Panc1 (cell line): ENCODE data around the gene MYLK3. TPM values are rescaled to one million over a fixed set of nuclear protein-coding genes. Genes with fewer than 3 reads are reported as not detected.

Experiments
- ATAC-seq: fragments of 200-7000 bp; cut with Tn5 transposase; 2 replicates; pipeline ENCODE4 v1.9.1; 2020; ENCODE audit warnings: mild to moderate bottlenecking, moderate library complexity
- BruUV-seq: library from RNA; stranded (reverse); fragments of 400-500 nt; replicated peaks from 2 replicates; lab custom pipeline; 2021; lab: Mats Ljungman, UMichigan
- CTCF ChIA-PET: fragments of 300-600 bp; sonication (Branson Sonifier 250); formaldehyde crosslinking; loops from one replicate; lab custom pipeline; 2022; ENCODE audit warnings: antibody characterized with exemption; lab: Charles Lee
- POLR2A ChIA-PET: fragments of 300-600 bp; sonication (Branson Sonifier 250); formaldehyde crosslinking; loops from one replicate; lab custom pipeline; 2022; ENCODE audit warnings: antibody characterized with exemption; lab: Charles Lee
- DNase-seq: peaks from one replicate; pipeline ENCODE4 v3.0.0-alpha.2; 2010; ENCODE audit warnings: low read depth, low spot score
- H3K27ac ChIP-seq: 2 replicates; pipeline ENCODE4 v1.5.1; 2011; ENCODE audit warnings: mild to moderate bottlenecking, low read length, inconsistent platforms
- H3K27me3 ChIP-seq: fragments of 200-500 bp; sonication (Bioruptor generic); 2 replicates; pipeline ENCODE4 v1.6.0; 2014; ENCODE audit warnings: low read length, inconsistent platforms; ENCODE audit not compliant: control insufficient read depth, insufficient read depth
- H3K36me3 ChIP-seq: fragments of 200-500 bp; sonication (Bioruptor generic); 2 replicates; pipeline ENCODE4 v1.5.1; 2014; ENCODE audit warnings: inconsistent platforms, mild to moderate bottlenecking, low read length, moderate library complexity; ENCODE audit not compliant: control insufficient read depth, insufficient read depth
- H3K4me1 ChIP-seq: 2 replicates; pipeline ENCODE4 v1.5.1; 2011; ENCODE audit warnings: inconsistent platforms, mild to moderate bottlenecking, low read length, moderate library complexity; ENCODE audit not compliant: control insufficient read depth, insufficient read depth
- H3K4me3 ChIP-seq, 2 experiments: 2 replicates each; pipeline ENCODE4 v1.5.1; 2011 to 2012; ENCODE audit warnings: low read depth in 2 of 2, low read length in 2 of 2, mild to moderate bottlenecking in 2 of 2, inconsistent platforms in 1 of 2, moderate library complexity in 1 of 2
- H3K9me3 ChIP-seq: fragments of 200-500 bp; sonication (Bioruptor generic); 2 replicates; pipeline ENCODE4 v1.5.1; 2014; ENCODE audit warnings: low read depth, mild to moderate bottlenecking, inconsistent platforms, low read length, moderate library complexity; ENCODE audit not compliant: control insufficient read depth, insufficient read depth
- POLR2AphosphoS5 ChIP-seq: IDR thresholded peaks from 2 replicates; pipeline ENCODE4 v1.6.1; 2012; ENCODE audit warnings: mild to moderate bottlenecking, low read depth, low read length, moderate library complexity
- SIN3A ChIP-seq: IDR thresholded peaks from 2 replicates; pipeline ENCODE4 v1.6.1; 2012; ENCODE audit warnings: low read depth, mild to moderate bottlenecking, low read length, moderate library complexity, borderline replicate concordance; ENCODE audit not compliant: insufficient read depth
- TCF7L2 ChIP-seq: IDR thresholded peaks from 2 replicates; pipeline ENCODE4 v1.6.1; 2011; ENCODE audit warnings: mild to moderate bottlenecking, low read depth, low read length, inconsistent platforms
- in situ Hi-C: cut with HindIII; loops from 2 replicates; pipeline ENCODE4 v1.10.0; 2016; ENCODE audit warnings: low sequenced_read_pairs, low pct_unique_long_range_greater_than_20kb
- intact Hi-C: fragments of 100-400 bp; cut with micrococcal nuclease; formaldehyde crosslinking; loops from one replicate; pipeline ENCODE4 v1.10.0; 2022; ENCODE audit not compliant: unreplicated experiment
- total RNA-seq: library from RNA; stranded (reverse); gene quantifications from one replicate; pipeline ENCODE4 v1.2.1, GENCODE V29; 2021; ENCODE audit not compliant: unreplicated experiment
- TF ChIP-seq, protein P1 (sequence below), 2 experiments: IDR thresholded peaks; 2 replicates each; pipeline ENCODE4 v1.6.1; 2011 to 2012; ENCODE audit warnings: low read depth in 2 of 2, control low read depth in 1 of 2, low read length in 1 of 2, mild to moderate bottlenecking in 1 of 2, moderate library complexity in 1 of 2; ENCODE audit not compliant: insufficient read depth in 1 of 2
- TF ChIP-seq, protein P2 (sequence below): fragments of 450-650 bp; IDR thresholded peaks from 2 replicates; pipeline ENCODE4 v1.5.1; 2017; ENCODE audit warnings: mild to moderate bottlenecking

The MYLK3 gene
- total RNA-seq, 1 experiment from 2014 or later = 0.31 TPM

DNA sequence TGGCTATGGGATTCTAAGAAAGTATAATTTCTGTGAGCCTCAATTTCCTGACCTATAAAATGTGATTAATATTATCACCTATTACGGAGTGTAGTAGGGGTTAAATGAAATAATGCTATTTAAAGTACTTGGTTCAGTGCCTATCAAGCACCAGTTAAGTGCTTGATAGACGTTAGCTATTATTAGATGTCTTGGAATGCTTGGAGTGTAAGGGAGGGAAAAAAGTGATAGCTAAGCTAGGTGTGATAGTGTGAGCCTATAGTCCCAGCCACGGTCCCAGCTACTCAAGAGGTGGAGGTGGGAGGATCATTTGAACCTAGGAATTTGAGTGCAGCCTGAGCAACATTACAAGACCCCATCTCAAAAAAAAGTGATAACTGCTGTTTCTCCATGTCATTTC, 51.2 kb downstream of the MYLK3 start:
- Histone ChIP-seq H3K4me1 (no peaks in the 10 kb centered on the region), H3K36me3 (peaks cover 17% of the 10 kb centered on the region), H3K27ac (no peak overlapping the region), H3K27me3 (no peaks in the 10 kb centered on the region), H3K9me3 (no peaks in the 10 kb centered on the region), H3K4me3 (no peak overlapping the region)
- CTCF ChIA-PET = no interaction called here
- TF ChIP-seq SIN3A (no peak), TCF7L2 (no peak), POLR2AphosphoS5 (no peak)
- TF ChIP-seq, protein P1, sequence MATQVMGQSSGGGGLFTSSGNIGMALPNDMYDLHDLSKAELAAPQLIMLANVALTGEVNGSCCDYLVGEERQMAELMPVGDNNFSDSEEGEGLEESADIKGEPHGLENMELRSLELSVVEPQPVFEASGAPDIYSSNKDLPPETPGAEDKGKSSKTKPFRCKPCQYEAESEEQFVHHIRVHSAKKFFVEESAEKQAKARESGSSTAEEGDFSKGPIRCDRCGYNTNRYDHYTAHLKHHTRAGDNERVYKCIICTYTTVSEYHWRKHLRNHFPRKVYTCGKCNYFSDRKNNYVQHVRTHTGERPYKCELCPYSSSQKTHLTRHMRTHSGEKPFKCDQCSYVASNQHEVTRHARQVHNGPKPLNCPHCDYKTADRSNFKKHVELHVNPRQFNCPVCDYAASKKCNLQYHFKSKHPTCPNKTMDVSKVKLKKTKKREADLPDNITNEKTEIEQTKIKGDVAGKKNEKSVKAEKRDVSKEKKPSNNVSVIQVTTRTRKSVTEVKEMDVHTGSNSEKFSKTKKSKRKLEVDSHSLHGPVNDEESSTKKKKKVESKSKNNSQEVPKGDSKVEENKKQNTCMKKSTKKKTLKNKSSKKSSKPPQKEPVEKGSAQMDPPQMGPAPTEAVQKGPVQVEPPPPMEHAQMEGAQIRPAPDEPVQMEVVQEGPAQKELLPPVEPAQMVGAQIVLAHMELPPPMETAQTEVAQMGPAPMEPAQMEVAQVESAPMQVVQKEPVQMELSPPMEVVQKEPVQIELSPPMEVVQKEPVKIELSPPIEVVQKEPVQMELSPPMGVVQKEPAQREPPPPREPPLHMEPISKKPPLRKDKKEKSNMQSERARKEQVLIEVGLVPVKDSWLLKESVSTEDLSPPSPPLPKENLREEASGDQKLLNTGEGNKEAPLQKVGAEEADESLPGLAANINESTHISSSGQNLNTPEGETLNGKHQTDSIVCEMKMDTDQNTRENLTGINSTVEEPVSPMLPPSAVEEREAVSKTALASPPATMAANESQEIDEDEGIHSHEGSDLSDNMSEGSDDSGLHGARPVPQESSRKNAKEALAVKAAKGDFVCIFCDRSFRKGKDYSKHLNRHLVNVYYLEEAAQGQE (IDR thresholded peaks at IDR 0.05; ENCODE audit: insufficient read depth in 1 of 2, low read depth in 2 of 2, low read length in 1 of 2) = no peak
- TF ChIP-seq, protein P2, sequence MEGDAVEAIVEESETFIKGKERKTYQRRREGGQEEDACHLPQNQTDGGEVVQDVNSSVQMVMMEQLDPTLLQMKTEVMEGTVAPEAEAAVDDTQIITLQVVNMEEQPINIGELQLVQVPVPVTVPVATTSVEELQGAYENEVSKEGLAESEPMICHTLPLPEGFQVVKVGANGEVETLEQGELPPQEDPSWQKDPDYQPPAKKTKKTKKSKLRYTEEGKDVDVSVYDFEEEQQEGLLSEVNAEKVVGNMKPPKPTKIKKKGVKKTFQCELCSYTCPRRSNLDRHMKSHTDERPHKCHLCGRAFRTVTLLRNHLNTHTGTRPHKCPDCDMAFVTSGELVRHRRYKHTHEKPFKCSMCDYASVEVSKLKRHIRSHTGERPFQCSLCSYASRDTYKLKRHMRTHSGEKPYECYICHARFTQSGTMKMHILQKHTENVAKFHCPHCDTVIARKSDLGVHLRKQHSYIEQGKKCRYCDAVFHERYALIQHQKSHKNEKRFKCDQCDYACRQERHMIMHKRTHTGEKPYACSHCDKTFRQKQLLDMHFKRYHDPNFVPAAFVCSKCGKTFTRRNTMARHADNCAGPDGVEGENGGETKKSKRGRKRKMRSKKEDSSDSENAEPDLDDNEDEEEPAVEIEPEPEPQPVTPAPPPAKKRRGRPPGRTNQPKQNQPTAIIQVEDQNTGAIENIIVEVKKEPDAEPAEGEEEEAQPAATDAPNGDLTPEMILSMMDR = no peak
- intact Hi-C loops = no loop called here
- ATAC-seq = no peak
- DNase-seq = no peak
- BruUV-seq = no TSS peak
- POLR2A ChIA-PET = no interaction called here
- in situ Hi-C loops = no loop called here

DNA sequence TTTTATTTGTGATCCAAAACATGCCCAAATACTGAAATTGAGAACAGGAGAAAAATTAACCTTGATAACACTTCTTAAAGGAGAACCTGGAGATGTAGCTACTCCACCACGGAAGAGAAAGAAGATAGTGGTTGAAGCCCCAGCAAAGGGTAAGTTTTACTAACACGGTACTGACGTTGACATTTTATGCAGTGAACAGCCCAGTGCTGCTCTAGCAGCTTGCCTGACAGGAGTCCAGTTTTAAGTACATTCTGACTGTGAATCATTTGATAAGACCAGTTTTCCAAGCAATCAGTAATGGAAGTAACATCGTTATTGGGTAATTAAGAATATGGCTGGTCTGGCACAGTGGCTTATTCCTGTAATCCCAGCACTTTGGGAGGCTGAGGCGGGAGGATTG, 52.2 kb downstream of the MYLK3 start:
- Histone ChIP-seq H3K27ac (no peak overlapping the region), H3K9me3 (no peaks in the 10 kb centered on the region), H3K36me3 (peaks cover 17% of the 10 kb centered on the region), H3K27me3 (no peaks in the 10 kb centered on the region), H3K4me1 (peaks cover 7% of the 10 kb centered on the region), H3K4me3 (no peak overlapping the region)
- ChIA-PET POLR2A (no interaction called here), CTCF (no interaction called here)
- no peak for ATAC-seq
- no TSS peak for BruUV-seq
- DNase-seq = no peak
- TF ChIP-seq, protein P2 = no peak
- TF ChIP-seq POLR2AphosphoS5 (no peak), SIN3A (no peak), TCF7L2 (no peak)
- TF ChIP-seq, protein P1 (IDR thresholded peaks at IDR 0.05; ENCODE audit: insufficient read depth in 1 of 2, low read depth in 2 of 2, low read length in 1 of 2) = no peak
- in situ Hi-C loops (no loop called here), intact Hi-C loops (no loop called here)
